Measurements from ENCODE around the gene ABCC8.

DNA sequence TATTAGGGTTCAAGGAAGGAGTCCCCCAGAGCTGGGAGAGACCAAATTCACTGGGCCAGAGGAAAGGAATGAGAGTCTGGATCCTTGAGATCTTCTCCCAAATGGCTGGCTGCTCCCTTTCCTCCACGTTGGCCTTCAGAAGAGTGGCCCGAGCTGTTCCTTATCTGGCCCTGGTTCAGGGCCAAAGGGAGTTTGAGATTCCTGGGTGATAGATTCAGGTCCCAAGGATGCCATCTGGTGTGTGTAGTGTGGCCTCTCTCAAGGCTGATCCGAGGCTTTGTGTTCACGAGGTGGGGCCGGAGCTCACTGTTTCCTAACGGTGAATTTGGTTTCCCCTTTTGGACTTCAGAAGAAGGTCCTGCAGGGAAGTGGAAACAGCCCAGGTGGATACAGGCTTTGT lies 17.4 kb upstream of the ABCC8 start:
- TF ChIP-seq POLR2A (IDR thresholded peaks at IDR 0.05) = no peak
- TF ChIP-seq, protein P1, sequence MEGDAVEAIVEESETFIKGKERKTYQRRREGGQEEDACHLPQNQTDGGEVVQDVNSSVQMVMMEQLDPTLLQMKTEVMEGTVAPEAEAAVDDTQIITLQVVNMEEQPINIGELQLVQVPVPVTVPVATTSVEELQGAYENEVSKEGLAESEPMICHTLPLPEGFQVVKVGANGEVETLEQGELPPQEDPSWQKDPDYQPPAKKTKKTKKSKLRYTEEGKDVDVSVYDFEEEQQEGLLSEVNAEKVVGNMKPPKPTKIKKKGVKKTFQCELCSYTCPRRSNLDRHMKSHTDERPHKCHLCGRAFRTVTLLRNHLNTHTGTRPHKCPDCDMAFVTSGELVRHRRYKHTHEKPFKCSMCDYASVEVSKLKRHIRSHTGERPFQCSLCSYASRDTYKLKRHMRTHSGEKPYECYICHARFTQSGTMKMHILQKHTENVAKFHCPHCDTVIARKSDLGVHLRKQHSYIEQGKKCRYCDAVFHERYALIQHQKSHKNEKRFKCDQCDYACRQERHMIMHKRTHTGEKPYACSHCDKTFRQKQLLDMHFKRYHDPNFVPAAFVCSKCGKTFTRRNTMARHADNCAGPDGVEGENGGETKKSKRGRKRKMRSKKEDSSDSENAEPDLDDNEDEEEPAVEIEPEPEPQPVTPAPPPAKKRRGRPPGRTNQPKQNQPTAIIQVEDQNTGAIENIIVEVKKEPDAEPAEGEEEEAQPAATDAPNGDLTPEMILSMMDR (IDR thresholded peaks at IDR 0.05) = no peak

Data from ovary (tissue), 3 donors.